GM18873 (cell line): ENCODE data around the gene GCNT1.
"Not testable (repeated sequence)": the region's sequence is repeated elsewhere in the genome, so short reads cannot be mapped to it uniquely, and the experiment has no call there.

Experiments used
- ATAC-seq: cut with Tn5 transposase; IDR thresholded peaks from one replicate; pipeline ENCODE4 v1.9.1; 2021; ENCODE audit warnings: mild to moderate bottlenecking, moderate library complexity, moderate number of reproducible peaks; ENCODE audit not compliant: unreplicated experiment, low FRiP score

The GCNT1 gene

DNA sequence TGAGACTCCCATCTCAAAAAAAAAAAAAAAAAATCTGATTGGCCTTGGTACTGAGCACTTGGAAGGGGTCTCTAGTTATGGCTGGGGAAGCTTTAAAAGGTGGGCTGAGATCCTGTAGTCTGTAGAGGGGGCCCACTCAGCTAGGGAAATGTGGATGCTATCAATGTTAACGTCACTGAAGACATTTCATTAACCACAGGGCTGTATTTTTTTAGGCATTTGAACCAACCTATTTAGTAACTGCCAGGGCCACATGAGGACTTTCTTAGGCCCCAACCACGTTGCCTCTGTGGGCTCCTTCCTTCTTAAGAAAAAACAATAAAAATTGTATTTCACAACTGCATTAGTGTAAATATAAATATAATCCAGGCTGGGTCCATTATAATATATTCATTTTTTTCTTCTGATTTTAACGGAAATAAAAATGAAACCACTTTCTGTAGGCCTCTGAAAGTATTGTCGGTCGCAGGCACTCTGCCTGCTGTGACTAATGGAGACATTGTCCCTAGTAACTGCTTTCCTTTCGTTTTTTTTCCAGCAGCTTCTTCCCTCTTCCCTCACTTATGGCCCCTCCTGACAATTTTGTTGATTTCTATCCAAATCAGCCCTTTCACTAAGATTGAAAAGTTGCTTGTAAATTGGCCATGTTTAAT, 71.6 kb downstream of the GCNT1 start:
- no peak for ATAC-seq

DNA sequence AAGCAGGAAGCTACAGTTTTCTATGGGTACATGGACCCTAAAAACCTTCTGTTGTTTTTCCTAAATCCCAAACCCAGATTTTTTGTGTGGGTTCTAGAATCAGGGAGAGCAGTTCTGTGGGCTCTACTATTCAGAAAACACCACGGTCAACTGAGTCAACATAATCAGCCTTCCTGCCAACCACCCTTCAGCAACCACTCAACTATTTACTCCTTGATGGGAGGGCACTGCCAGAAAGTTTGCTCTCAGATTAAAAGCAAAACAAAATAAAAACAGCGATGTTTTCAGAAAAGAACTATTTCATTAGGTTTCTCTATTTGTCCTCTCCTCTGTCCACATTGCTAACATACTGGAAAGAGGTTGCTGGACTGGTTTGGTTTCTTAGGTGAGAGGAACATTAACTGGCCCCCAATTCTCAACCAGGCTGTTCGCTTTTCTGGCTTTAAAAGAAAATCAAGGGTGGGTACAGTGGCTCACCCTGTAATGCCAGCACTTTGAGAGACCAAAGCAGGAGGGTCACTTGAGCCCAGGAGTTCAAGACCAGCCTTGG, 72.3 kb downstream of the GCNT1 start:
- ATAC-seq, result no peak

DNA sequence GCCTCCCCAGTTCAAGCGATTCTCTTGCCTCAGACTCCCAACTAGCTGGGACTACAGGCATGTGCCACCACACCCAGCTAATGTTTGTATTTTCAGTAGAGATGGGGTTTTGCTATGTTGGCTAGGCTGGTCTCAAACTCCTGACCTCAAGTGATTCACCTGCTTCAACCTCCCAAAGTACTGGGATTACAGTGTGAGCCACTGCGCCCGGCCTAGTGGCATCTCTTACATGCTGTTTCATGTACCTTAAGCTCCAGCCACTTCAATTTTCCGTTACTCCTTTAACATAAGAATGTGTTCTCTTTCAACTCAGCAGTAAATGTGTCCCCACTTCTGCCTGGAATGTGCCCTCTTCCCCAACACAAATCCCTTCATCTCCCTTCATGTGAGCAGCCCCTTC, 73.9 kb downstream of the GCNT1 start:
- not testable (repeated sequence) for ATAC-seq

DNA sequence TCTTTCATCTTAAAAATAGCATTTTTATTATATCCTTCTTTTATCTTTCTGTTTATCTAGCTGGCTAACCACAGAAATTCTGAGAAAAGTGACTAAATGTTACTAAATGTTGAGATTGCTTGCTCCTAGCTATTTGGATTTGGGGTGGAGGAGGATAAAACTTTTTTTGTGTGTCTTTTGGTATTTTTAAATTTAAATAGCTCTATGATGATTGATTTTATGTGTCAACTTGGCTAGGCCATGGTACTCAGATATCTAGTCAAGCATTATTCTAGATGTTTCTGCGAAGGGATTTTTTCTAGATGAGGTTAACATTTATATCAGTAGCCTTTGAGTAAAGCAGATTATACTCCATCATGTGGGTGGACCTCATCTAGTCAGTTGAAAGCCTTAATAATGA, 75.0 kb downstream of the GCNT1 start:
- ATAC-seq, result no peak

DNA sequence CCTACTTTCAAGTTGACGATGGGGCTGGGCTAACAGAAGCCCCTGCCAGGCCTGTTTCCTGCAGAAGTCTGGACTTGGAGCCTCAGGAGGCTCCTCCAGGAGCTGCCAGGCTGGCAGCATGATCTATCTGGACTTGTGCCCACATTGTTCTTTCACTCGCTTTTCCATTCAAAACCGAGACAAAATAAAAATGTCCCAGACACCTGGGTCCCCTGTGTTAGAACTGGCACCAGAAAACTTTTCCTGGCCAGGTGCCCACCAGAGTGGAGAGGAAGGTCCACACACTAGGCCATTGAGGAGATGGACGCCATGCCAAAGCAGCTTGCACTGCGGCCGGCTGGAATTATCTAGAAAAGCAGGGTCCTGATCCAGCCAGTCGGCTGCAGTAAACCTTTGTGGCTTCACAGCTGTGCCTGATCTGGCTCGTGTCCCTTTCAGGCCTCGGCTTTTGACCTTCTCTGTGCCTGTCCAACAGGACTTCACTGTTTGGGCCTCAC, 78.2 kb downstream of the GCNT1 start:
- no peak for ATAC-seq

DNA sequence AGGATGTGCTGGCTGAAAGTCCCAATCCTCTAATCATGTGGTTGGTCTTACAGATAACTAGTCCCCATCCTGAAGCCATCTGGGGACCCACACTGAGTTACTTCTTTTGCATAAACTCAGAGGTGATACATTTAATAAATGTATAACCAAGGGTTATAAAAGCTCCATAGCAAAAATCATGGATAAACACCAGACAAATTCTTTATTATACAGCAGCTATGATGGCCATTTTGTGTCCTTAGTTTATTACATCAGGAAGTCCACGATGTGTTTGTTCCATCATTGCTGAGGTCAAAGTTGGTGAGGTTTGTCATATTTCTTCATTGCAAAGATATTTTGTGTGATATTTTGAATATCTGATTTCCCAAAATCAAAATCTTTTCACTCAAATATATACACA, 80.2 kb downstream of the GCNT1 start:
- ATAC-seq, result no peak

- ATAC-seq, result no peak
These were observed 83.4 kb downstream of the GCNT1 start for GRCh38 chr9:76542360-76542759.

GRCh38 chr9:76545191-76545590, 86.2 kb downstream of the GCNT1 start:
- ATAC-seq, result no peak

DNA sequence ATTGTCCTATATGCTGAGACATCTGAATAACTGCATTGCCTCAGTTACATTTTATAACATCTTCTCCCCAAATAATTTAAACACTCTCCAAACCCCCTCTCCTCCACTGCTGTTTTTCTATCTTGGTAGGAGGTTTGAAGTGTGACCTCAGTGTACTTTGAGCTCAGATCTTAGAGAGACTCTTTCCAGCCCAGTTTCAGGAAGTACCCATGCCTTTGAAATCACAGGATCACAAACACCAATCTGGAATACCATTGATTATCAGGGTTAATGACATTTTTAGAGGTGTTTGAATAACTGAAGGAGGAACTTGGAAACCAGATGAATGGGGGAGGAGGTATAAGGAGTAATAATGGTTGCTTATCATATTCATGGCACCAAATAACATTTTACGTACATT, 93.2 kb downstream of the GCNT1 start:
- ATAC-seq, result no peak

- no peak for ATAC-seq
These were observed 93.9 kb downstream of the GCNT1 start for GRCh38 chr9:76552751-76553455.

DNA sequence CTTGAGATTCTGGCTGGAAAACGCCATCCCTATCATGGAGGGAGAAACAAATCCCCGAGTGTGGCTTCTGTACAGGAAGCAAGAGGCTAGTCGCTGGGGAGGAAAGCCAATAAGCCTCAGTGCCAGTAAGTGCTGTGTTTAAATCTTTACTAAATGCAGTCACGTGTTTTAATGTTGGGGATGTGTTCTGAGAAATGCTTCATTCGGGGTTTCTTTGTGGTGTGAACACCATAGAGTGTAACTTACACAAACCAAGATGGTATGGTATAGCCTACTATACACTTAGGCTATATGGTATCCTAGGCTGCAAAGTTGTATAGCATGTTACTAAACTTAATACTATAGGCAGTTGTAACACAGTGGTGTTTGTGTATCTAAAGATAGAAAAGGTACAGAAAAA, 94.7 kb downstream of the GCNT1 start:
- no peak for ATAC-seq
